Sigmoid colon (tissue), 4 donors: ENCODE results near the gene CA12.

Experiments used
- POLR2A ChIP-seq, 2 donors: fragments of 450-650 bp; IDR thresholded peaks; one replicate each; pipeline ENCODE4 v1.6.1; 2016; ENCODE audit warnings: antibody characterized with exemption in 2 of 2, mild to moderate bottlenecking in 2 of 2, moderate library complexity in 2 of 2
- POLR2AphosphoS5 ChIP-seq, 4 donors: sonication (generic); formaldehyde crosslinking; IDR thresholded peaks; one replicate each; pipeline ENCODE4 v1.6.1; 2017; ENCODE audit warnings: antibody characterized with exemption in 4 of 4
- TF ChIP-seq, protein P1 (sequence below), 4 experiments: fragments of 450-650 bp in 3 of 4; fragments of 200-600 bp in 1 of 4; IDR thresholded peaks; one replicate each; pipeline ENCODE4 v1.5.1; 2016 to 2019; ENCODE audit warnings: antibody characterized with exemption in 4 of 4, mild to moderate bottlenecking in 3 of 4, moderate library complexity in 2 of 4

DNA sequence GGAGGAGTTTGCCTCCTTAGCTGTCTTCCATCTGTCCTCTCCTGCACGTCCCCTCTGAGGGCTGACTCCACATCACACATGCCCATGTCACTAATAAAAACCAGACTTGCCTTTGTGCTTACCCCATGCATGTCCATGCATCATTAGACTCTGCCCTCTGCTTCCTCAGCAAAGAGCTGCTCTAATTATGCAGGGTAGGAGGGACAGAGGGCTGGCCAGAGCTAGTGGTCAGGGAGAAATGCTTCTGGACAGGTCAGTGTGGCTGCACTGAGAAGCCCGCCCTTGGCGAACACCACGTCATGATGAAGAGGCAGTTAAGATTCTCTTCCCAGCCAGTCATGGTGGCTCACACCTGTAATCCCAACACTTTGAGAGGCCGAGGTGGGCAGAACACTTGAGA, 8.9 kb downstream of the CA12 start:
- TF ChIP-seq, protein P1, sequence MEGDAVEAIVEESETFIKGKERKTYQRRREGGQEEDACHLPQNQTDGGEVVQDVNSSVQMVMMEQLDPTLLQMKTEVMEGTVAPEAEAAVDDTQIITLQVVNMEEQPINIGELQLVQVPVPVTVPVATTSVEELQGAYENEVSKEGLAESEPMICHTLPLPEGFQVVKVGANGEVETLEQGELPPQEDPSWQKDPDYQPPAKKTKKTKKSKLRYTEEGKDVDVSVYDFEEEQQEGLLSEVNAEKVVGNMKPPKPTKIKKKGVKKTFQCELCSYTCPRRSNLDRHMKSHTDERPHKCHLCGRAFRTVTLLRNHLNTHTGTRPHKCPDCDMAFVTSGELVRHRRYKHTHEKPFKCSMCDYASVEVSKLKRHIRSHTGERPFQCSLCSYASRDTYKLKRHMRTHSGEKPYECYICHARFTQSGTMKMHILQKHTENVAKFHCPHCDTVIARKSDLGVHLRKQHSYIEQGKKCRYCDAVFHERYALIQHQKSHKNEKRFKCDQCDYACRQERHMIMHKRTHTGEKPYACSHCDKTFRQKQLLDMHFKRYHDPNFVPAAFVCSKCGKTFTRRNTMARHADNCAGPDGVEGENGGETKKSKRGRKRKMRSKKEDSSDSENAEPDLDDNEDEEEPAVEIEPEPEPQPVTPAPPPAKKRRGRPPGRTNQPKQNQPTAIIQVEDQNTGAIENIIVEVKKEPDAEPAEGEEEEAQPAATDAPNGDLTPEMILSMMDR (IDR thresholded peaks at IDR 0.05), result no peak
- TF ChIP-seq POLR2AphosphoS5 (IDR thresholded peaks at IDR 0.05) (no peak), POLR2A (IDR thresholded peaks at IDR 0.05) (no peak)
